IPS-NIHi11 (cell line): Measurements from ENCODE around the gene ROBO2.

Experiments used
- DNase-seq: peaks from one replicate; pipeline ENCODE4 v3.0.0; 2012; ENCODE audit warnings: mixed read lengths, low spot score

Gene ROBO2

DNA sequence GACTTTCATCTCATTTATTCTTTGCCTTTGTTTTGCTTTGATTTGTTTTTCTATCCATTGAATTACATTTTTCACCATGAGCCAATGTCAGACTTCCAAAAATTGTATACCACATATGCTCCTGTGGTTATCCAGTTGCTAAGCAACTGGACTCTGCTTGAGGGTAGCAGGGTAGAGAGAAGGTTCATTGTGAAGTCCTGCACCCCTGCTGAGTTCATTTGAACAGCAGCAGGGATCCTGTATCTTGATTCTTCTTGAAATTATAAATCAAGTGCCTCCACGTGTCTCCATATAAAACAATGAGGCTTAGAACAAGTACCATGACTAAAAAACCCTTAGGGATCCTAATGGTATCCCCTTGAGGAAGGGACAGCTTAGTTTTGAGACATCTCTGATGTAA, 449.3 kb downstream of the ROBO2 start:
- no peak for DNase-seq

DNA sequence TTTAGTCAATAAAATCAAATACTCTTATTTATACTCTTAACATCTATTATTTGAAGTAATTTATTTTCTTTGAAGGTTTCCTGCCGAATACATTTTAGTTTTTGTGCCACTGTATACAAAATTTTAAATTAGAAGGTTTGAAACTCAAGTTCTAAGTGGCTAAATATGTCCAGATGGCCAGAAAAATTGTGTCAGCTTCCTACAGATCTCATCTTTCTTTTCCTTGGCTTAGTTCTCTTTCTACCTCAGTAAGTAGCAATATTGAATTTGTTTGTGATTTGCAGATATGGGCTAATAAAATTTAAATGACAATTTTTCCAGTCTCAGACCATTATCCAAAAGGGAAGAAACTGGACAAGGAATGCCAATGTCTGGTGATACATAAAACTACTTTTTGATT, 452.1 kb downstream of the ROBO2 start:
- DNase-seq = no peak

DNA sequence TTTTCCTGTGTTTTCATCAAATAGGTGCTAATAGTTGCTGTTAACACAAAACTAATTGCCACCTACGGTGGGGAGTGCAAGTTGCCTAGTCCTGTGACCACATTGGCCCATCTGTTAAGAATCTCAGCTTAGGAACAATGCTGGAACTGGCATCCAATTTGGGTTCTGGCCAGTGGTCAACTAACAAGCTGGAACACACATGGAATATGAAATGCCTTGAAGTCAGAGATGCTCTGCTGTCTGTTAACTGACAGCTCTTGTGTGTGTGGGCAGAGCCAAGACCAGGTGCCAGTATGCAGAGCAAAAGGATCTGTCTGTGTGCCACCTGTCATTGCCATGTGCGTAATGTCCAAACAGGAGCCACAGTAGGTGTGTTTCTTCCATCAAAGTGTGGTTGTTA, 460.8 kb downstream of the ROBO2 start:
- no peak for DNase-seq

DNA sequence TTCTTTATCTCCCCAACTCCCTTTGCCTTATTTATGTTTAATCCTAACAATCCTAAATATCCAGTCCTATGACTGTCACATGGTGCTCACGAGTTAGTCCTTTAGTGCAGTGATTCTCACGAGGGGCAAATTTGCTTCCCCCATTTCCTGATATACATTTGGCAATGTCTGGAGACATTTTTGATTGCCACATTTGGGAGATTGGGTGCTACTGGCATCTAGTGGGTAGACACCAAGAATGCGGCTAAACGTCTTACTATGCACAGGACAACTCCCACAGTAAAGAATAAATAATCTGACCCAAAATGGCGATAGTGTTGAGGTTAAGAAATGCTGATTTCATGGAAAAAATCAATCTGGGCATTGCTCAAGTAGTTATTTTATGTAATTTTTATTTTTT, 466.5 kb downstream of the ROBO2 start:
- no peak for DNase-seq

DNA sequence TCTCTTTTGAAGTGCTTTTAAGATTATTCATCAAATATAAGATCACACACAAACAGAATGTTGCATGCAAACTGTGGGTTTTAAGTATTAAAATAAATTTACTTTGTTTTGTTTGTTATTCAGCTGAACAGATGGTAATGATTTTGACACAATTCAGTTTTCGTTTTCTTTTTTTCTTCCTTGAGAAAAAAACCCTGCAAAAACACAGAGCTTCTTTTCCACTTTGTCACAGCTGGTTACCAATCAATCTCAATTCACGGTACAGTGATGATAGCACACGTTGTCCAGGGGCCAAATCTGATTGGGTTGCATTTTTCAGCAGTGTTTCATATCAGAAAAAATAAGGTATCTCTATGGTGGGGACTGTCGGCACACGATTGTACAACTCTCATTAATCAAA, 473.6 kb downstream of the ROBO2 start:
- no peak for DNase-seq

DNA sequence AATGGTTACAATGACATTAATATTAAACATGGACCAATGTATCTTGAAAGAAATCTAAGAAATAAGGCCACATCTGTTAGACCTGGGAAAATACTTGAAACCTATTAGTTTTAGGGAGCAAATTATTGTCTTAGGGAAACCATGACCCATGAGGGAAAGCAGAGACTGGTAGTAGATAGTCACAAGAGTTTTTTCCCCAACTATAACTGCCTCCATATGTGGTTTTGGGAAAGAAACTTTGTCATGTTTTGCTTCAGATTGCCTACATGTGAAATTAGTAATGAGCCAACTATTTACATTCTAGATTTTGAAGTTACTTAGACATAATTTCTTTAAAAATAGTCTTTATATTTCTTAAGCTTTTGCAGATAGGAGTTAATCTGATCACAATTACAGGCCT, 474.9 kb downstream of the ROBO2 start:
- DNase-seq = no peak

DNA sequence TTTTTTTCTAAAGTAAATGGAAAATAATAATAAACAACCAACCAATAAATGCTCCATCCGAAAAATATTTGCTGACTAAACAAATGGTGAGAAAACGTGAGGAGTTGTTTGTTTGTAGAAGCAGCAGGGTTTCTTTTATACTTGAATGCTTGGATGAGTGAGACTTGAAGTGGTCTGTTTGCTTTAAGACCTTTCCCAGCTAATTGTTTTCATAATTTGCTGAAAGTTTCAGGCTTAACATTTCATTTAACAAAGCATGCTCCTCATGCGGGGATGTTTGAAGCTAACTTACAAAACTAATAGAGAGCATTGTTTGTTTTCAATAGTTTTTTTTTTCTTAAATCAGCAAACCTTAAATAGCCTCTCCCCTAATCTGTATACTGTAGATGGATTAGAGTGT, 484.6 kb downstream of the ROBO2 start:
- DNase-seq = no peak

DNA sequence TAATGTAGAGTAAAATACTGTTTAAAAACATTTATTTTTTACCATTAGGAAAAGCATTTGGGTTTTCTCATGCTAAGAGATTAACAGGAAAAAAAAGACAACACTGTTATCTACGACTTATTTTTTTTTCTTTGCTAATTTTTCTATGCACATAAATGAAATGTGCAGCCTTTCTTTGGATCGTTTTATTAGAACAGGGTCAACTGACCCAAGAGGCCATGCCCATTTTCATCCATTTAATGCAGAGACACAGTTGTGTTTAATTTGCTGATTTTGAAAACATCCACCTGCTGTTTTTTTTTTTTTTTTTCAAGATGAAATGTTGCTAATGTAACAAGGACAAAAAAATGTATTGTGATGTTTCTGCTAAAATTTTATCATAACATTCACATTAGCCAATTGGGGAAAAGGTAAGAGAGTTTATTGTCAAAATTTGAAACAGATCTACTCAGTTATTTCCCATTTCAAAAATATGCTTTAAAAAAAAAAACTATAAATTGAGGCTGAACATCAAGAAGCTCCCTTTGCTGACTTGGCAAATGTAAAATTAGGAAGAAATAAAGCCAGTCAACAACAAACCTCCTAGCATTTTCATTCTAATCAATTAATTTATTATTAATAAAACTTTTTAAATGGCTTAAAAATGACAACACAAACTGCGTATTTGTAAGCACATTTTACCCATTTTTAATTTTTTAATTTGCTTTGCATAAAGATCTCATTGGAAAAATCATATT, 485.2 kb downstream of the ROBO2 start:
- no peak for DNase-seq

DNA sequence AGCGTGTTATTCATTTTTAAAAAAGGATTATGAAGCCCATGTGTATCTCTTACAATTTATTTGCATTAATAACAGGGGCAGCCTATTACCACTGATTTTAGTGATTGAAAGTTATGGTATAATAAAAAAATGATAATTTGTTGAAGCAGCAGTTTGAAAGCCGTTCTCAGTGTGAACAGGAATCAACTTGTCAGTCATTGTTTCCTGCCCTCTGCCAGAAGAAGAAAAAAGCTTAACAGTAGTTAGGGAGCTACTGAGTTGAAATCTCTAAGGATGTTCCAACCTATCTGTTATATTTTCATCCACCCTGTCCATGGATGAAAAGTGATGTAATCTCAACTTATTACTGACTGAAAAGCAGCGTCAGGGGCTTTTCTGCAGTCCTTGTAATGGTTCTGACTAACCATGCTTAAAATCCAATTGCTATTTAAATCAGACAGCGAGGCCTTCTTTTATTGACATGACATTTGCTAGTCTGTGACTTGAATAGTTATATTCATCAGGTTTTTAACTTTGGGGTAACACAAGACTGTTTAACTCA, 486.7 kb downstream of the ROBO2 start:
- no peak for DNase-seq

DNA sequence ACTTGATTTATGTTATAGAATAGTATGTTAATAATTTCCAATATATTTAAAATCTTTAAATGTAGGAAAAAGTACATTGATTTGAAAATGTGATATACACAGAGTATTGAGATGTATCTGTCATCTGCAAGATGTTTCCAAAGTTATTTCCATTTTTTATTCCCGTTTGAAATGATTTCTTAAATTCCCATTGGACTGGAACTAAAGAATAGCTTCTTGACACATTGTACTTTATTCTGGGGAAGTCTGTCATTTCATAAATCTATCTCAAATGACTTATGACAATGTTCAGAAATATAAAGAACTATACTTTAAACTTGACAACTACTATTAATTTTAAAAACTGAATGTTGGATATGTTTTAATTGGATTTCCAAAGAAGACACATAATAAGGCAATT, 489.6 kb downstream of the ROBO2 start:
- DNase-seq = no peak

DNA sequence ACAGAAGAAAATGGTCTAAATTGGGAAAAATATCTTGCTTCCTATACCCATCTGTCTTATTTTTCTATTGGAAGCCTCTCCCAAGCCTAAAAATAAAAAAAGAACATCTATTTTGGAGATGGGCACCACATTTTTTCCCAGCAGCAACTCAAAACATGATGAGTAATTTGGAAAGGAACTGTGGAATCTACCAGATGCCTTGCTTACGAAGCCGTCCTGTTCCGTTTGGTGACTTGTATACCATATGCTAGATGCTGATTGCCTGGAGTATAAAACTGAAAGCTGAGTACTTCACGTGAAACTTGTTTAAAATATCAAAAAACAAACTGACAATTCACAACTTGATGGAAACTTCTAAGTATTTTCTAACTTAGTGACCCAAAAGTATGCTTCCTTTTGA, 491.0 kb downstream of the ROBO2 start:
- DNase-seq = no peak

DNA sequence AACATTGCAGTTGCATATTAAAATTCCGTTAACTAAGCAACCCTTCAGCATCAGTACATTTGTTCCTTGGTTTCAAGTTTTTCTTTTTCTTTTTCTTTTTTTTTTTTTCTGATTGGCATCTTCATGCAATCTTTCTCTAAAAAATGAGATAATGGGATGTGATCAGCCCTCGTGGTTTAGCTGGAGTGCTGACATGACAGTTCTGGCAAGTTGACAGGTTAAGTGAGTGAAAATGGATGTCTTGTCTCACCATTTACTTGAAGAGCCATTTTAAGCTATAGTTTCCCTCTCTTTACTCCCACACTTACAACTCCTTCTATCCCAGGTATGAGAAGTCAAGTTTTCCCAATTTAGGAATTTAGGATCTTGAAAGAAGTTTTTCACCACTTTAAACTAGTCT, 495.2 kb downstream of the ROBO2 start:
- no peak for DNase-seq

DNA sequence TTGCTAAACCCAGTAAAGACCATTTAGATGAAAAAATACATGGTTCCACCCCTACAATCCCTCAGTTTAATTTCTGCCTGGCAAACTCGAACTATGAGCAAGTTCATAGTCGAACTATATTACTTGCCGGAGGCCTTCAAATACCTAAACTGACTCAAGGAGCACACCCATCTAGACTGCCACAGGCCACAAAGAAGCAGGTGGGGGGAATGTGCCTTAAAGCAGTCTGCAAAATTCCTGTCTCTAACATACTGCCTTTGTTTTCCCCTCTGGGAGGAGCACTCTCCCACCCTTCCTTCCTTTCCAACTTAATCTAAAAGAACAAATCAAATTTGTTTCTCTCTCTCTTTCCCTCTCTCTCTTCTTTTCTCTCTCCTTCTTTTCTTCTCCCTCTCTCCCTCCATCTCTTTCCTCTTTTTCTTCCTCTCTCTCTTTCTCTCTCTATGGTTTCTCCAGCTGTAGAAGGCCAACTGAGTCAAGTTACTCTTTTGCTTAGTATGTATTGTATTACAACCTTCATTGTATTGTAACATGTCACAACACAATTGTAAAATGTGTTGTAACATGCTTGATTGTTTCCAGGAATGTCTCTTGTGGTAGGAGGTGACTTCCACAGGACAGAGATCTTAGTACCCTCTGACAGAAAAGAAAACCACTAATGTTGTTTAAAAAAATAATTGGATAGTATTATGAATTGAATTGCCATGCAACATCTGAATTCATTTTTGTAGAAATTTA, 496.3 kb downstream of the ROBO2 start:
- peak; percentile 17 for DNase-seq

DNA sequence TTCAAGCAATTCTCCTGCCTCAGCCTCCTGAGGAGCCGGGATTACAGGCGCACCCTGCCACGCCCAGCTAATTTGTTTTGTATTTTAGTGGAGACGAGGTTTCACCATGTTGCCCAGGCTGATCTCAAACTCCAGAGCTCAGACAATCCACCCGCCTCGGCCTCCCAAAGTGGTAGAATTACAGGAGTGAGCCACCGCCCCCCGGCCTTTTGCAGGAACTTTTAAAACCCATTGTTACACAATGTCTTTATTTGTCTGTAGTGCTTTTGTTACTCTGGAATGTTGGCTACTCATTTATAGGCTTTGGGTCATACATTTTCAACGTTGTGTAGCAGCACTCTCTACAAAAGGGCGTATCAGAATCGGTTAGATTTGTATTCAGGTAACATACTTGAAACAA, 499.1 kb downstream of the ROBO2 start:
- no peak for DNase-seq

DNA sequence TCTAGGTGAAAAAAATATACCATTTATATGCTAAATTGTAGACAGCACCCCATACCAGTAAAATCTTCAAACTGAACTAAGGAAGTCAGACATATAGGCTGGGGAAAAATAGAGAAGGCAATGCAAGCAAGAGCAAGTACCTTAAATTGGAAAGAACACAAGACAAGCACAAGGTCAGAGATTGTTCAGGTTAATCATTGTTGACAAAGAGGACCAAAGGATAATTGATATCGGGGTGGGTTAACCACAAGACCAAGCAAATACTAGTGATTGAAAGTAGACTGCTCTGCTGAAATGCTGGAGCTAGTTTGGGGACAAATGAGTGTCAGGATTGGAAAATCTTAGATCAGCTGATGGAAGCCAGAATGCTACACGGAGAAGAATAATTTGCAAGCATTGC, 499.8 kb downstream of the ROBO2 start:
- no peak for DNase-seq

DNA sequence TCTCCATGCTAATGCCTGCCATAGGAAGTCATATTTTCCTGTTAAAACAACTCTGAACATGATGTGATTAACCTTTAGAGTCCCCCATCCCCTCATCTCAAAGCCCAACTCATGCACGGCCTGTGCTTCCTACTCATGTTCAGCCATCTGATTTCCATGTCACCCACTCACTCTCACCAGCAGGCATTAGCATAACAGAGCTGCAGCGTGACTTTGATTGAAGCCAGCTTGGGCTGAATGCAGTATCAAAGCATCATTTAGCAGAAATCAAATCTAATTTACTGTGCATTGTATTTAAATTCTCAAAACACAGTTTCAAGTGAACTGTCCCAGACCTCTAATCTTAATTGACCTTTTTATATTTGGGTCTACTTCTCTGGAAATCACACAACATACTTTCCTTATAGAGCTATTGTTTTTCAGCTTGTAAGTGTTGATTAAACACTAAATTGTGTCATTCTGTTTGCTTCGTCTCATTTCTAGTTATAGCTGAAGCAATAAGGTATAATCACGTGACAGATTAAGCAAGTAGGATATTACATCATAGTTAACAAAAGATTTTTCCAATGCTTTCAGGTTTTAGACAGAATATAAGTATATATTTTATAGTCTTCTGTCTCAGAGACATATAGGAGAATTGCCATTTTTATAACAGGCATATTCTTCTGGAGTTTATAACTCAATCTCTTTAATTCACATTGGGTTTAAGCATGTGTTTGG, 501.5 kb downstream of the ROBO2 start:
- peak; percentile 7 for DNase-seq

DNA sequence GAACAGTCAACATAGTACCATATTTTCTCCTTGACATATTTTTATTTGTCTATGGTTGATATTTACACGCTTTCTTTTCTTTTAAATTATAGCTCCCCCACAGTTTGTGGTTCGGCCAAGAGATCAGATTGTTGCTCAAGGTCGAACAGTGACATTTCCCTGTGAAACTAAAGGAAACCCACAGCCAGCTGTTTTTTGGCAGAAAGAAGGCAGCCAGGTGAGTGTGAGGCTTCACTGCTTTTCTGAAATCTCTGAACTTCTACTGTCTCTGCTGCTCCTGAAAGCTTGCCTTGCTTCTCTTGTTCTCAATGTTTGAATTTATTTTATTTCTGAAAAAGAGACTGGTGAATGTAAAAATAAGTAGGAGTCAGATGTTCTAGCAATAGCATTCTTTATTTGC, 506.3 kb downstream of the ROBO2 start:
- DNase-seq = no peak

DNA sequence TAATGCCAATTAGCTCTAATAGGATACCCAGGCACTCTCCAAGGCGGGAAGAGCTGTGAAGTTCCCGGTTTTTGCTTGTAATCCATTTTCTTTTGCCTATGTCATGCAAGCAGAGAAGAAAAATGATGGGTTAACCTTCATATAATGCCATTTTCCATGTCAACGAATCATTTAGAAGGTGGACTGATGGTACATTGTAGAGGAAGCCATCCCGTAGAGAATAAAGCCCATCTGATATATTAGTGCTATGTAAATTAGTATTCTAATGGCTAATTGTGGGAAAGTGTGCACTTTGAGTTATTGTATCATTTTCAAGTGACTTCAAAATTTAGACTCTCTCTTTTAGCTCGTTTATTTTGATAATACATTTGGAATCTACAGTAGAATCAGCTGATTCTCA, 509.1 kb downstream of the ROBO2 start:
- no peak for DNase-seq

DNA sequence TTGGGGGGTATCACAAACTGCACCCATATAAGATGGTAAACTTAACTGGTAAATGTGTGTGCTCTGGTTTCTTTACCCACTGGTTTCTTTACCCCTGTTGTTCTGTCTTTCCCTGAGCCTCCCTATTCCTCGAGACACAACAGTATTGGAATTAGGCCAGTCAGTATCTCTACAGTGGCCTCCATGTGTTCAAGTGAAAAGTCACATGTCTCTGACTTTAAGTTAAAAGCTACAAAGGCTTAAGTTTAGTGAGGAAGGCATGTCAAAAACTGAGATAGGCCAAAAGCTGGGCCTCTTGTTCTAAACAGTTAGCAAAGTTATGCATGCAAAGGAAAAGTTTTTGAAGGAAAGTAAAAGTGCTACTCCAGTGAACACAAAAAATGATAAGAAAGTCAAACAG, 513.3 kb downstream of the ROBO2 start:
- DNase-seq = no peak

DNA sequence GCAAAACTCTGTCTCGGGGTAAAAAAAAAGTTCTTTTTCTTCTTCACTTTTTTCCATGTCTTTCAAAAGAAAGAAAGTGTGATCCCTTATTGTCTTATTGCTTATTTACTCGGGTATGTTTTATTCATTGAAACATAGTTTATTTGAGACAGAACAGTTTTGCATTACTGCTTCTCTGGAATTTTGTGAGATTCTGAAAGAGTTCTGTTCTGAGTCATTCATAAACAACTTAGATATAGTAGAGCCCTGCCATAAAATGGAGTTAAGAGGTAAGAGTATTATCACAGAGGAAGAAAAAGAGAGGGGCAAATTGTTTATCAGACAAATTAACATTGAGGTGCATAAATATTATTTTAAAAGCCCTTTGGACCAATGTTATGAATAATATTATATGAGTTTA, 522.2 kb downstream of the ROBO2 start:
- DNase-seq = no peak

DNA sequence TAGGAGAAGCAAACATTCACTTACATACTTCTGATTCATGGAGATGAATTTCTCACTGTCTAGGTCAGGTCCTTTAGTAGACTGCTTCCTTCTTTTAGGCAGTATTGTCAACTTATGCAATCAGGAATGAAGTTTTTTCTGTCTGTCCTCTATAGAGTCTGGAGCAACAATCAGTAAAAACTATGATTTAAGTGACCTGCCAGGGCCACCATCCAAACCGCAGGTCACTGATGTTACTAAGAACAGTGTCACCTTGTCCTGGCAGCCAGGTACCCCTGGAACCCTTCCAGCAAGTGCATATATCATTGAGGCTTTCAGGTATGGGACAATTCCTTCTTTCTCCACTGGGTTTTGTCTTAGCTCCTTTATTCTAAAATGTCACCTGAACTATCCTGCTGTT, 523.1 kb downstream of the ROBO2 start:
- peak; percentile 20 for DNase-seq

DNA sequence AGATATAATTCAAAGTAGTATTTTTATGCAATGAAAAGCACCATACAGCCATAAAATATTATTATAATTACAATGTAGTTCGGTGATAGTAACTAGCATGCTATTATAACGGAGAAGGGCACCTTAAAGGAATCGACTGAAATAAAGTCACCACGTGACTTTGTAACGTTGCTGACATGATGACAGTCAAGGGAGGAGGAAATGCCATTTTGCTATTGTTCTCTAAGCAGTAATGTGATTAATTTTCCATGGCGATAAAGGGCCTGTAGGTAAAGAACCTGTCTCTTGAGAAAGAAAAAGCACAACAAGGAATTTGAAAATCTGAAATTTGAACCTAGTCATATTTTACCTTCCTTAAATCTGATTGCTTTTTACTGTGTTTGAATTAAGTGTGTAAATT, 526.2 kb downstream of the ROBO2 start:
- DNase-seq = no peak
